ENCODE measurements around the gene LIM2. TPM values are rescaled to one million over a fixed set of nuclear protein-coding genes. Genes with fewer than 3 reads are reported as not detected.
"Not testable (repeated sequence)": the region's sequence is repeated elsewhere in the genome, so short reads cannot be mapped to it uniquely, and the experiment has no call there.

The LIM2 gene
- total and polyA plus RNA-seq, 11 donors, result not detected

- no peaks in the 10 kb centered on the region for H3K27me3 ChIP-seq
- no peak for TF ChIP-seq CTCF (IDR thresholded peaks at IDR 0.05)
- TF ChIP-seq POLR2A (IDR thresholded peaks at IDR 0.05), result no peak
- no peak overlapping the region for H3K27ac ChIP-seq
- no peak overlapping the region for H3K4me3 ChIP-seq
- DNase-seq, result no peak
- ATAC-seq, result no peak
- WGBS, 4 donors, result 90 to 95% (median 93%) methylated on average over 5 of the region's 5 CpGs
- peaks cover 0 to 18% (median 5%) of the 10 kb centered on the region in 12 donors for H3K4me1 ChIP-seq
- no peaks in the 10 kb centered on the region for H3K36me3 ChIP-seq
- intact Hi-C loops (cut with DNase I), result loop anchor here in 4 of 10 donors (10.0 kb wide), 2 partner anchors 54 to 64 kb away; partner anchors contain the start of gene VSIG10L (in 2 of the 4)
- peaks cover 0 to 17% (median 3%) of the 10 kb centered on the region in 12 donors for H3K9me3 ChIP-seq
These were observed 11.5 kb upstream of the LIM2 start for GRCh38 chr19:51399231-51399630.

DNA sequence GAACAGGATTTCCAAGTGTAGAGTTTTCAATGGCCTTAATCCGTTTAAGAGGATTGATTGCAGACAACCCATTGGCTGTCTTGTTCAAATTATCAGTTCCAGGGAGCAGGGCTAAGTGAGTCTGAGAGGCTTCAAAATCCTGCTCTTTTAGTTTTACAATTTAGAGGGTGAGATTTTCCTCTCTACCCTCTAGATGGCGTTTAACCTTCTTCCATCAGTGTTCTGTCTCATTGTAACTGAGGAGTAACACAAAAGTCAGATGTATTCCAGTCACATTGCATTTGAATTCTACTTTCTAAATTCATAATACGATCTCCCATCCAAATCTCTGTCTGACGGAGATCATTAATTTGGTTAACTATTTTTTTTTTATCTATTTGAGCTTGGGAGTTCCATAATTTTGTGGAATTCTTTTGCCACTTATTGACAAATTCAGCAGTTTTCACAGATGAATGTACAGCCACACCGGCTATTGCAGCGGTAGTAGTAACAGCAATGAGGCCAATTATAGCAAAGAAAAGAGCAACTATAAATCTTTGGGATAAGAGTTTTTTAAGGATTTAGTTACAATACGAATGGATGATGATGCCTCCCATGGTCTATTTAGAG lies 10.4 kb upstream of the LIM2 start:
- peaks cover 0 to 24% (median 5%) of the 10 kb centered on the region in 12 donors for H3K4me1 ChIP-seq
- H3K36me3 ChIP-seq, result no peaks in the 10 kb centered on the region
- H3K27ac ChIP-seq, result no peak overlapping the region
- intact Hi-C loops (cut with DNase I), result loop anchor here in 4 of 10 donors (10.0 kb wide), 2 partner anchors 53 to 63 kb away; partner anchors contain the start of gene VSIG10L (in 2 of the 4)
- no peak for TF ChIP-seq POLR2A (IDR thresholded peaks at IDR 0.05)
- peak; percentile 20 to 61 (median 40) for TF ChIP-seq CTCF (IDR thresholded peaks at IDR 0.05)
- DNase-seq (no peak), ATAC-seq (no peak)
- peaks cover 0 to 17% (median 3%) of the 10 kb centered on the region in 12 donors for H3K9me3 ChIP-seq
- H3K27me3 ChIP-seq, result no peaks in the 10 kb centered on the region
- 45 to 47% (median 47%) methylated on average over 7 of the region's 7 CpGs for WGBS, 4 donors
- no peak overlapping the region for H3K4me3 ChIP-seq

DNA sequence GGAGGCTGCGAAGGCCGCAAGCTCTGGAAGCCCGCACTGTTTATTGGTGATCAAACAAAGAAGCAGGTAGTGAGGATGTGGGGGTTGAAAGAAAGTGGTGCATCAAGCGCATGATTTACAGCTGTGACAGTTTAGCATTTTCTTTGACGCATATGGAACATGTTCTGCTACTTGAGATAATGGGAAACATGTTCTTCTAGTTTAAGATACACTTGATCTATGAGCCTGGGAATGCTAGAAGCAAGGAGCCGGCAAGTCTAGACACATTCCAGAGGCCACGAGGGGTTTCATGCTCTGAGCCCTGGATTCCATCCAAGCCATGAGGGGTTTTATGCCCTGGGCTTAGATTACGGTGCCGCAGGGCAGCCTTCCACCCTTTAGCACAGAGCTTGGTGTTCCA lies 9.7 kb upstream of the LIM2 start:
- ATAC-seq, DNase-seq, H3K4me3 ChIP-seq, H3K27ac ChIP-seq, H3K36me3 ChIP-seq, H3K27me3 ChIP-seq: not testable (repeated sequence)
- peaks cover 0 to 24% (median 5%) of the 10 kb centered on the region in 12 donors for H3K4me1 ChIP-seq
- intact Hi-C loops (cut with DNase I), result loop anchor here in 4 of 10 donors (10.0 kb wide), 2 partner anchors 53 to 63 kb away; partner anchors contain the start of gene VSIG10L (in 2 of the 4)
- H3K9me3 ChIP-seq, result peaks cover 0 to 11% (median 3%) of the 10 kb centered on the region in 12 donors
- WGBS, 4 donors, result 57 to 62% (median 59%) methylated on average over 9 of the region's 9 CpGs

DNA sequence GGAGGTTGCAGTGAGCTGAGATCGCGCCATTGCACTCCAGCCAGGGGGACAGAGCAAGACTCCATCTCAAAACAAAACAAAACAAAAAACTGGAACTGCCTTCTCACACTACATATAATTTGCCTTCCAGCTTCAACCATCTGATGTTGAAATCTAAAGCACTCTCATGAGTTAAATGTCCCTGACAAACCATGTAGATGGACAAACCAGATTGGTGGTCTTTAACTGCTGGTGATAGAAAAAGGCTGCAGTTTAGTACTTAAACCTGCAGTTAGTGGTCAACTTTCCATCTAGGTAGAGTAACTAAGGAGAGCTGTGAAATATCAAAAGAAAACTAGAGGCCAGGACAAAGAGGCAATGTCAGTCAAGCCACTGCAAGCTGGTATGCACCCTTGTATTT lies 8.4 kb upstream of the LIM2 start:
- H3K27ac ChIP-seq, result no peak overlapping the region
- H3K27me3 ChIP-seq, result no peaks in the 10 kb centered on the region
- intact Hi-C loops (cut with DNase I), result loop anchor here in 4 of 10 donors (10.0 kb wide), 2 partner anchors 51 to 61 kb away; partner anchors contain the start of gene VSIG10L (in 2 of the 4)
- 94 to 100% (median 96%) methylated on average over 2 of the region's 2 CpGs for WGBS, 4 donors
- no peak overlapping the region for H3K4me3 ChIP-seq
- H3K36me3 ChIP-seq, result no peaks in the 10 kb centered on the region
- no peaks in the 10 kb centered on the region for H3K9me3 ChIP-seq
- DNase-seq, result no peak
- TF ChIP-seq CTCF (IDR thresholded peaks at IDR 0.05), result no peak
- TF ChIP-seq POLR2A (IDR thresholded peaks at IDR 0.05), result no peak
- ATAC-seq, result no peak
- peaks cover 0 to 24% (median 5%) of the 10 kb centered on the region in 12 donors for H3K4me1 ChIP-seq
